BE2C (cell line): ENCODE measurements around the gene INO80E.

Experiments
- DNase-seq: peaks from one replicate; pipeline ENCODE4 v3.0.0-alpha.2; 2020
- H3K27me3 ChIP-seq: fragments of 250-450 bp; sonication (Bioruptor Pico); 2 replicates; pipeline ENCODE4 v1.5.1; 2020; ENCODE audit warnings: mild to moderate bottlenecking
- H3K36me3 ChIP-seq: fragments of 250-450 bp; sonication (Bioruptor Pico); 2 replicates; pipeline ENCODE4 v1.5.1; 2020; ENCODE audit warnings: mild to moderate bottlenecking
- H3K4me1 ChIP-seq: fragments of 250-450 bp; sonication (Bioruptor Pico); 2 replicates; pipeline ENCODE4 v1.5.1; 2020
- H3K4me3 ChIP-seq: 2 replicates; pipeline ENCODE4 v1.5.1; 2011; ENCODE audit warnings: low read depth, low read length
- H3K9me3 ChIP-seq: fragments of 250-450 bp; sonication (Bioruptor Pico); 2 replicates; pipeline ENCODE4 v1.5.1; 2020
- TF ChIP-seq, protein P1 (sequence below): IDR thresholded peaks from 2 replicates; pipeline ENCODE4 v1.5.1; 2012; ENCODE audit warnings: mild to moderate bottlenecking, low read depth, low read length

The INO80E gene

DNA sequence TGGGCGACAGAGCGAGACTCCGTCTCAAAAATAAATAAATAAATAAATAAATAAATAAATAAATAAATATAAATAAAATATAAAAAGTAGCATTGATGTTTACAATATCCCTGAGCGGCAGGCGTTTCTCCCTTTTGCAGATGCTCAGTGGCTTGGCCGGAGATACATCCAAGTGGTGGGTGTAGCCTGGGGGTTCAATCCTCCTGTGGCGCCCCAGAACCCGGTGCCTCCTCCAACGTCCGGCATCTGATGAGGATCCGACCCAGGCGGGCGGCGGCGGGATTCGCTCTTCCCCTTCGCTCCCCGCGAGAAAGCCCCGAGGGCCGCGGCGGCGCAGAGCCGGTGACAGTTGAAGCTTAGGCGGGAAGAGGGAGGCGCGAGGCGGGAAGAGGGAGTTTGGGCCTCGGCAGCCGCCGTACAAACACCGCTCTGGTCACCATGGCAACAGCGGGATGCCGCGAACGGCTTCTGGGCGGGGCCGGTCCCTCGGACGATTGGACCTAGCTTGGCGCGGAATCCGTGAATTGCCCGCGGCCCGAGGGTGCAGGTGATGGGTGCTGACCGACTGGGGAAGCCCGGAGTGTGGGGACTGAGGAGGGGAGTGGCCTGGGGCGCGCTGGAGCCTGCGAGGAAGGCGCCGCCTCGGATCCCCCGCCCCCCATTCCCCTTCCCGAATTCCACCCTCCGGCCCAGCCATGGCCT is 56.8 kb downstream of the INO80E start:
- H3K4me1 ChIP-seq = peaks cover 7% of the 10 kb centered on the region
- no peaks in the 10 kb centered on the region for H3K27me3 ChIP-seq
- no peaks in the 10 kb centered on the region for H3K36me3 ChIP-seq
- H3K9me3 ChIP-seq = no peaks in the 10 kb centered on the region
- DNase-seq = peak; percentile 93
- TF ChIP-seq, protein P1, sequence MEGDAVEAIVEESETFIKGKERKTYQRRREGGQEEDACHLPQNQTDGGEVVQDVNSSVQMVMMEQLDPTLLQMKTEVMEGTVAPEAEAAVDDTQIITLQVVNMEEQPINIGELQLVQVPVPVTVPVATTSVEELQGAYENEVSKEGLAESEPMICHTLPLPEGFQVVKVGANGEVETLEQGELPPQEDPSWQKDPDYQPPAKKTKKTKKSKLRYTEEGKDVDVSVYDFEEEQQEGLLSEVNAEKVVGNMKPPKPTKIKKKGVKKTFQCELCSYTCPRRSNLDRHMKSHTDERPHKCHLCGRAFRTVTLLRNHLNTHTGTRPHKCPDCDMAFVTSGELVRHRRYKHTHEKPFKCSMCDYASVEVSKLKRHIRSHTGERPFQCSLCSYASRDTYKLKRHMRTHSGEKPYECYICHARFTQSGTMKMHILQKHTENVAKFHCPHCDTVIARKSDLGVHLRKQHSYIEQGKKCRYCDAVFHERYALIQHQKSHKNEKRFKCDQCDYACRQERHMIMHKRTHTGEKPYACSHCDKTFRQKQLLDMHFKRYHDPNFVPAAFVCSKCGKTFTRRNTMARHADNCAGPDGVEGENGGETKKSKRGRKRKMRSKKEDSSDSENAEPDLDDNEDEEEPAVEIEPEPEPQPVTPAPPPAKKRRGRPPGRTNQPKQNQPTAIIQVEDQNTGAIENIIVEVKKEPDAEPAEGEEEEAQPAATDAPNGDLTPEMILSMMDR = no peak
- peak overlapping the region; percentile 75 for H3K4me3 ChIP-seq

DNA sequence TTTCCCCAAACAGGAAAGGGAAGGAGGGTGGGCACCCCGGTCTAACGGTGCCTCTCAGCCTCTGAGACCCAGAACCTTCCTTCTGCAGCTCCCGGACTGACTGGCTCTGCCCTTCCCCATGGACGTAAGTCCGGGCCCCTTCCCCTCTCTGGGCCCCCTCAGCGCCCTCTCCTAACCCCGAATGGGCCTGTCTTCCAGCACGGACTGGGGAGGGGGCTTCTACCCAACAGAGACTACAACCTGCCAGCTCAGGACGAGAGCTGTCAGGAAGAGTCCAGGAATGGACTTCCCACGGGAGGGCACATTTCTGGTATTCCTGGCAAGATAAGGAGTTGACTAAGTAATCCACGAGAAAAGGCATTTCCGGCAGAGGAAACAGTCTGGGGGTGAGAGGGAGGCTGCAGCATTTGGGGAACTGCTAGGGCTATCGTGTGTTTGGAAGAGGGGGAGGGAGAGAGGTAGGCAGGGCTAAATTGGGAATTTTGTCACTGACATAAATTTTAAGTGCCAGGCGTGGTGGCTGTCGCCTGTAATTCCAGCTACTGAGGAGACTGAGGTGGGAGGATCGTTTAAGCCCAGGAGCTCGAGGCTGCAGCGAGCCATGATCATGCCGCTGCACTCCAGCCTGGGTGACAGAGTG is 57.5 kb downstream of the INO80E start:
- no peaks in the 10 kb centered on the region for H3K27me3 ChIP-seq
- TF ChIP-seq, protein P1 = no peak
- H3K4me3 ChIP-seq = peak overlapping the region; percentile 75
- H3K9me3 ChIP-seq = no peaks in the 10 kb centered on the region
- DNase-seq = no peak
- H3K36me3 ChIP-seq = no peaks in the 10 kb centered on the region
- H3K4me1 ChIP-seq = peaks cover 7% of the 10 kb centered on the region

DNA sequence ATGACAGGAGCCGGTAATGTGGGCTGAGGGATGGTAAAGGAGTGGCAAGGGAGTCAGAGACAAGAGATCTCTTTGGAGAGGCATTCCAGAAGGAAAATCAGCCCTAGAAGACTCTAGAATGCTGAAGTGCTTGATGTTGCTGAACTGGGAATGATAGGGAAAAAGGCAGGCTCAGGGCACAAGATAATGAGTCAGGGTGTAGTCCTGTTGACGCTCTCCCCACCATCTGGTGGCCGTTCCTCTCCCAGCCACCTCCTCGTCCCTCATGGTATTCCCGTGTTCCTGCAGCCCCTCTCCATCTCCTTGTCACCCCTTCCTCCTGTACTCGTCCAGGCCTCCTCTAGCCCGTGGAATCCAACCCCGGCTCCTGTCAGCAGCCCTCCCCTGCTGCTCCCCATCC is 58.4 kb downstream of the INO80E start:
- no peaks in the 10 kb centered on the region for H3K27me3 ChIP-seq
- no peaks in the 10 kb centered on the region for H3K36me3 ChIP-seq
- no peak for DNase-seq
- H3K4me3 ChIP-seq = no peak overlapping the region
- TF ChIP-seq, protein P1 = no peak
- no peaks in the 10 kb centered on the region for H3K9me3 ChIP-seq
- H3K4me1 ChIP-seq = no peaks in the 10 kb centered on the region; the same call in 1 of the 2 replicates

DNA sequence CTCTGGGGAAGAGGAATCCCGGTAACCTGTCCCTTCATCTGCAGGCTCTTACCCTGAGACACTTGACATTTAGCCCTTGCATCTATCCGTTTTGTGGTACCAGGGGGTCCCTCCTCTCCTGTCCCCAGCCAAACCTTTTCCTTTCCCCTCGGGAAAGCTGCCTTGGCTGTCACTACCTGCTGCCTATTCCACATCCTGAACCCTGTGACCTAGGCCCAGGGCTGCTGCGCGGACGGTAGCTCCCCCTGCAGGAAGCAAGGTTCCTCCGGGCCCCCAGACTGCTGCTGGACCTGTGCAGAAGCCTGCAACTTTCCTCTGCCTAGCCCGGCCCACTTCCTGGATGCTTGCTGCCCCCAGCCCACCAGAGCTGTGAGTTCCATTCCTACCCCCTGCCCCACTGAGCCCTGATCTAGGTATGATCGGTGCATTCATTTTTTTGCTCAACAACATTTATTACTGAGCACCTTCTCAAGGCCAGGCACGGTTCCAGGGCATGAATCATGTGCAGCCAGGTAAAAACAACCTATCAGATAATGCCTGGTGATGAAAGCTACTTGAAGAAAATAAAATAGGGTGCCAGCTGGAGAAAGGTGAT is 59.0 kb downstream of the INO80E start:
- TF ChIP-seq, protein P1 = peak; percentile 65
- Histone ChIP-seq H3K36me3 (no peaks in the 10 kb centered on the region), H3K4me3 (no peak overlapping the region), H3K4me1 (peaks cover 3% of the 10 kb centered on the region; the same call in 1 of the 2 replicates), H3K27me3 (no peaks in the 10 kb centered on the region), H3K9me3 (no peaks in the 10 kb centered on the region)
- DNase-seq = peak; percentile 52
